Kidney capillary endothelial cell (primary cell): ENCODE results near the gene IGSF21.

Source experiments
- DNase-seq: peaks from one replicate; pipeline ENCODE4 v3.0.0-alpha.2; 2018; ENCODE audit warnings: low spot score

IGSF21 gene

GRCh38 chr1:18119771-18120377 lies 12.3 kb downstream of the IGSF21 start:
- DNase-seq: no peak

- DNase-seq: no peak
These were observed 13.0 kb downstream of the IGSF21 start for GRCh38 chr1:18120638-18121037.

DNA sequence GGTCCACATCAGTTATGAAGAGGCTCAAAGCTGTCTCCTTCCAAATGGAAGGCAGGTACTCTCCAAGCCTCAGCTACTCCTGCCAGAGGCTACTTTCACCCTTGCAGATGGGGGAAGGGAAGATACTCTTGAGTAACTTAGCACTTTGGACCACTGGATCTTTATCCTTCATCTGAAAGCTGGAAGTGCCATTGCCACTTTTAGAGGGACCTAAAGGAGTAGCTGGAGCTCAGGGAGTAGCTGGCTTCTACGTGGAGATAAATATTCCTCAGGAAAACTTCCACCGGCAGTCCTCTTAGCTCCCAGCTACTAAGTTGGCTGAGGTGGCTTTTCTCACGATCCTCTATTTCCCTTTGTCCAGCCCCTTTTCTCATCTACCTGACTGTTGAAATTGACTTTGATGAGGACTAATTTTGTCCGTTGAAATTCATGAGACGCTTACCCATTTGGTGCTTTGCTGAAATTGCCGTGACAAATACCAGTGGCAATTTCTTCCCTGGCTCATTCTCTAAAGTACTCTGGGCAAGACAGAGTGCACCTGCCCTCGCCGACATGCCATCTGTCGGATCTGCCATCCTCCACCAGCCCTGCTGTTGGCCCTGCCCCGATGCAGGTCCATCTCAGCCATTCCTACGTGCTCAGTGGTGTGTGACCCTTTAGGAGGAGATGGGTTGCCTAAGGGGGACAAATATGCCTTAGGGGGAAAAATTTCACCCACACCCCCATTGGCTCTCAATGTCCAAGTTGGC lies 13.6 kb downstream of the IGSF21 start:
- DNase-seq: no peak

- no peak for DNase-seq
These were observed 15.9 kb downstream of the IGSF21 start for GRCh38 chr1:18123467-18123992.

DNA sequence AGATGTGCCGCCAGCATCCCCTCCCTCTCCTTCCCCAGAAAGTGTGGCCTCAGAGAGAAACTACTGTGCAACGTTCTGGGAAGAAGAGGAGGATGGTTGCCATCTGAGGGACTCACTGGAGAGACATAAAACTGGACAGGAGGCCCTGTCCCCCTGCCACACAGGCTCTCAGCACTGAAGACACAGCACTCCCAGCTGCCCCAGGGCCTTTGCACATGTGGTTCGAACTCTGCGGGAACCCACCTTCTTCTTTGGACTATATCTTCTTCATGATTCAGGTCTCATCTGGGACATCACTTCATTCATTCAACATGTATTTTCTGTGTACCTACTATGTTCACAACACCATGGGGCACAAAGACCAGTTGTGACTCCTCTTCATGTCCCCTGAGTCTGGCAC lies 17.4 kb downstream of the IGSF21 start:
- DNase-seq: no peak

- DNase-seq: no peak
These were observed 19.0 kb downstream of the IGSF21 start for GRCh38 chr1:18126616-18127015.

DNA sequence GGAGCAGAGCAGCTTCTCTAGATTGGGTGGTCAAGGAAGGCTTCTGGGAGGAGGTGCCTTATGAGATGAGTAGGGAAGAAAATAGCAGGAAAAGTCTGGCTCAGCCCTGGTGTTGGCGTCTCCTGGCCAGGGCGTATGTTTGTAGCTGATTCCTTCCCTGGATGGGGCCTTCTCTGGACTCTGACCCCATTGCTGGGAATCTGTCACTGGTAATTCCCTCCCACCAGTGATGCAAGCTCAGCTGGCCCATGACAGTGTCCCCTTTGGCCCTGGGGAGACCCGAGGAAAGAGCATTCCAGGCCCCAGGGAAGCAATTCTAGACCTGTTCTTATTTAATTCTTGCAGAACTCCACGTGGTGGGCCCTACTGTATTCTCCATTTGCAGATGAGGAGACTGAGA lies 20.7 kb downstream of the IGSF21 start:
- no peak for DNase-seq

- no peak for DNase-seq
These were observed 22.8 kb downstream of the IGSF21 start for GRCh38 chr1:18130356-18130755.

DNA sequence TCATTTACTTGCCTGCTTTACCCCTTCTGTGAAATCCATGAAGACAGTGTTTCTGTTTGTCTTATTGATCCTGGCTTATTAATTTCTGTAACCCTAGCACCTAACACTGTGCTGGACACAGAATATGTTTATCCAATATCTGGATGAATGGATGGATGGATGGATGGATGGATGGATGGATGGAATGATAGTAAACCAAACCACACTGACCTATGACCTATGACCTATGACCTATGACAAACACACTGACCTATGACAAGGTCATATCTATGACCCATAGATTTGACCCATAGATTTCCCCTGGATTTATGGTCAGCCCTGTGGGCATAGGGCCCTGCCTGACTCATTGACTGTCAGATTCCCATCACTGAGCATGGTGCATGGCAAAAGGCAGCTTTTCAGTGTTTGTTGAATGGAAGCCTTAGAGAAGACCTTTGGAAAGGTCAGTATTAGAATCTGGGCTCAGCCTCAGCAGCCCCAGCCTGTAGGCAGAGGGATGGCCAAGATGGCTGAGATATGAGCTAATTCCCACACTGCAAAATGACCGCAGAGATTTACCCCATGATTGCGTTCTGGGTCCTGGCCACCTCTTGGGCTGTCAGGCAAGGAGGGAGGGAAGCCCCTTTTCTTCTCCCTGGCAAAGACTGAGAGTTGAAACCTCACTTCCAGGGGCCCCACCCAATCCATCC lies 24.6 kb downstream of the IGSF21 start:
- DNase-seq: no peak

- no peak for DNase-seq
These were observed 25.3 kb downstream of the IGSF21 start for GRCh38 chr1:18132711-18133541.

DNA sequence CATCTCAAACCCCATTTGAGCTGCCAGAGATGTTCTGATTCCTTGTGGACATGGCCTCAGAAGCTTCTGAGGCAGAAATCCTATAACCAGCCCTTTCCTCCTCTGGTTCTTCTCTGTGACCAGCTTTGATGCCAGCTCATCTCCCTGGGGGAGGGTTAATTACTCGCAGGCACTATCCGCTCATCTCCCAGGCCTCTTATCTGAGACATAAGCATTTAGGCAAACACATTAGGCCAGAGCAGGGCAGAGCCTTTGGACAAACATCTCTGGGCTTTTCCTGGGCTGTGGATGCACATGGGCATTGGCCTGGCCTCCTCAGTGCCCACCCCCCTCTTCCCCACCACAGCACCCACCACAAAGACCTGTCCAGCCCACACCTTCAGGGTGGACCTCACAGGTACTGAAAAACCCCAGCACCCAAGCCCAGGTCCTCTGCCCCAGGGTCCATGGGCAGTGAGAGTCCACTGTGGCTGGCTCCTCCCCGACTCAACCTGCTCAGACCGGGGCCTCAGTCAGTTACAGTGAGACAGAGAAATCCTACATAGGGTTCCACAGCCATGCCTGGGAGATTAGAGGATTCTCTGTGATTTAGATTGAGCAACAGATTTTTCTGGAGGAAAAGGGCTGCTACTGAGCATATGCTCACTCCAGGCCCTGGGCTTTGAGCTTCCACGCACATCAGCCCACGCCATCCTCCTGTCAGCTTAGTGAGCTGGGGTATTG lies 26.9 kb downstream of the IGSF21 start:
- no peak for DNase-seq

DNA sequence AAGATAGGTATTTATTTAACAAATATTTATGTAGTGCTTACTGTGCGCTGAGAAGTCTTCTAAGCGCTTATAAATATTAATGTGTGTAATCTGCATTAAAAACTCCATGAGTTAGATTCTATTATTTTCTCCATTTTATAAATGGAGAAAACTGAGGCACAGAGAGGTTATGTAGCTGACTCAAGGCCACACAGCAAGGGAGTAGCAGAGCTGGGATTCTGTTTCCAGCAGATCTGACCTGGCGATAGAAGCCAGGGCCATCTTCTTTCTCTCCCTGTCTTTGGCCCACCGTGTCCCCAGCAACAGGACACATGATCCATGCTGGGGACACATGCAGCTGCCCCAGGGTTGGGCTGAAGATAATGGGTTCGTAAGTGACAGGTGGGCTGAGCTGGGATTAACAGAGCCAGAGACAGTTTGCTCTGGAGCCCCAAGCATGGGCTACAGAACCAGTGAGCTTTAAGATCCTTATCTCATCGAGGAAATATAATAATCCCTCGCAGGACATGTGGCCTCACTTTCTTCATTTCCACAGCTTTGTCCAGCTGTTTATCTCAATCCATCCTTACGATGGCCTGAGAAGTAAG lies 30.3 kb downstream of the IGSF21 start:
- no peak for DNase-seq

GRCh38 chr1:18139198-18139981 lies 31.8 kb downstream of the IGSF21 start:
- no peak for DNase-seq

DNA sequence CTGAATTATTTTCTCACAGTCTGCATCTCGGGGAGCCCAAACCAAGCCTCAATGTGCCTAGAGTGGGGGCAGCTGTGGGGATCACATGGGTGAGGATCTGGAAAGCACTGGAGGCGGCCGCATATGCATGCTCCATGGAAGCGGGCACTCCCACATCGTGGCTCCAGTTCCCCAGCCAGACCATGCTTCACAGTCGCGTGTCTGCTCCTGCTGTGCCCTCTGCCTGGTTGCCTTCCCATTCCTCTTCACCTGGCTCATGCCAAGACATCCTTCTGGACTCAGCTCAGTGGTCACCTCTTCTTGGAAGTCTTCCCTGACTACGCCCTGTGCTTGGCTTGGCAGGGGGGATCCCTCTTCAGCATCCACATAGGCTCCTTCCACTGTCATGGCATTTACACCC lies 32.8 kb downstream of the IGSF21 start:
- no peak for DNase-seq

- DNase-seq: no peak
These were observed 34.1 kb downstream of the IGSF21 start for GRCh38 chr1:18141661-18142060.

DNA sequence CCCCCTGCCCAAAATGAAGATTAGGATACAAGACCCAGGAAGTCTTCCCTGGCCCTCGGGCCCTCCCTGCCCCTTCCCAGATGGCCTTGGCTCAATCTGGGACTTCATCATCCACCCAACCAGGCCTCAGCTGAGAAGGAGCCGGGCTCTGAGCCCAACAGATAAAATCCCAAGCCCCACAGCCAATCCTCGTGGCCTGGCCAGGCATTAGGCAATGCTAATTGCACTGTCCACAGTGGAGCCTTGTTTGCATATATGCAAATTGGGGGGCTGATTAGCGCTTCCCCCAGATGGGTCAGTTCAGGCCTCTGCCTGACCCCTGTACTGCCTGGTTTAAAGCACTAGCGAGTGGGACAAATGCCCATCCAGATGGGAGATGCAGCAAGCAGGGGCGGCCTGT lies 34.9 kb downstream of the IGSF21 start:
- DNase-seq: no peak

GRCh38 chr1:18142969-18143368 lies 35.4 kb downstream of the IGSF21 start:
- no peak for DNase-seq

GRCh38 chr1:18144062-18144461 lies 36.5 kb downstream of the IGSF21 start:
- DNase-seq: no peak

DNA sequence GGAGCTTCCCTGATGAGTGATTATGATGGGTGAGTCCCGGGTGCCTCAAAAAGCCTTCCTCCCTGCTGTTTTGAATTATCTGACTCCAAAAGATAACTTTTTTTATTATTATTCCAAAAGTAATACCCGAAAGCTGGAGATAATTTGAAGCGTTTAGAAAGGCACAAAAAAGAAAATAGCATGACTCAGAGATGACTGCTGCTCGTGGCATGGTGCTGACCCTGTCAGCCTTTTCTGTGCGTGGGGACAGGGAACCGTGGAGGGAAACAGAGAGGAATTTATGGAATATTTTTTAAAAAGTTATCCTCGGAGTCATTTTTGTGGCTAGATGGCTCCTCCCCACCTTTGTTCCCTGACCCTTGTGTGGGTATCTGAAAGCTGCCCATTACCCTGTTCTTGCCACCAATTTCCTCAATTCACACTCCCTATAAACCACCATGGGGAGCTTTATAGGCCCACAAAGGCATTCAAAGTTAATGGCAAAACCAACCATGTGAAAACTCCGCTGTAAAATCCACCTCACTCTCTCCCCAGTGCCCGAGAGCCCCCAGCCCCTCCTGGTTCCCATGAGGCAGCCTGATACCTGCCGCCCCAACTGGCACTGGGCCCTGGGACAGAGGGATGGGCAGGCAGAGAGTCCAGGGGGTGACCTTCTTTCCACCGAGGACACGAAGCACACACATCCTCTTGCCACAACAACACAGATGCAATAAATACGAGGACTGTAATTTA lies 37.5 kb downstream of the IGSF21 start:
- DNase-seq: no peak
